HepG2 (cell line): Measurements from ENCODE around the gene PRSS33. TPM values are rescaled to one million over a fixed set of nuclear protein-coding genes. Genes with fewer than 3 reads are reported as not detected.

Experiments used
- ATAC-seq: fragments of 200-7000 bp; cut with Tn5 transposase; 3 replicates; pipeline ENCODE4 v1.9.1; 2020; ENCODE audit warnings: mild to moderate bottlenecking, moderate library complexity
- BruUV-seq: library from RNA; stranded (reverse); fragments of 400-500 nt; replicated peaks from 2 replicates; lab custom pipeline; 2021; lab: Mats Ljungman, UMichigan
- CTCF ChIA-PET: fragments of 300-600 bp; formaldehyde crosslinking; extraction: SDS; loops from one replicate; lab custom pipeline; 2021; ENCODE audit warnings: low total read pairs, inconsistent platforms, low intra/inter-chr PET ratio; lab: Yijun Ruan, JAX
- POLR2A ChIA-PET: fragments of 350-600 bp; sonication (Branson Sonifier 250); formaldehyde crosslinking; loops from one replicate; lab custom pipeline; 2020; ENCODE audit warnings: antibody characterized with exemption, inconsistent platforms; lab: Yijun Ruan, JAX
- DNase-seq: peaks from one replicate; pipeline ENCODE4 v3.0.0-alpha.2; 2015; ENCODE audit warnings: low spot score
- FAIRE-seq: peaks from 3 replicates; lab custom pipeline; 2011; peaks lifted over from hg19 to GRCh38; lab: Jason Lieb, UNC
- H2AFZ ChIP-seq: one replicate; pipeline ENCODE4 v1.6.1; 2011; ENCODE audit warnings: low read length, inconsistent platforms
- H3K27ac ChIP-seq: fragments of 300-600 bp; 3 replicates; pipeline ENCODE4 v1.8.0; 2011; ENCODE audit warnings: mixed run types, mild to moderate bottlenecking, mixed read lengths, low read length, inconsistent platforms; ENCODE audit not compliant: insufficient read depth; ENCODE audit errors: extremely low read length
- H3K27me3 ChIP-seq, 2 experiments: fragments of 200-600 bp in 1 of 2; 2 replicates in 1 of 2; 3 replicates in 1 of 2; pipeline versions ENCODE4 v1.6.0 to v1.8.0; 2011; ENCODE audit warnings: low read length in 2 of 2, mild to moderate bottlenecking in 2 of 2, moderate library complexity in 2 of 2, inconsistent platforms in 1 of 2; ENCODE audit not compliant: insufficient read depth in 2 of 2, control insufficient read depth in 1 of 2
- H3K36me3 ChIP-seq, 2 experiments: fragments of 200-600 bp in 1 of 2; replicated peaks in 1 of 2; 2 replicates in 1 of 2; 3 replicates in 1 of 2; pipeline versions ENCODE4 v1.5.1 to v1.8.0; 2011; ENCODE audit warnings: low read length in 2 of 2, inconsistent platforms in 1 of 2; ENCODE audit not compliant: insufficient read depth in 2 of 2, control insufficient read depth in 1 of 2
- H3K4me1 ChIP-seq: 2 replicates; pipeline ENCODE4 v1.5.1; 2012; ENCODE audit warnings: low read length, inconsistent platforms; ENCODE audit not compliant: insufficient read depth
- H3K4me2 ChIP-seq: 2 replicates; pipeline ENCODE4 v1.6.0; 2011; ENCODE audit warnings: low read depth, low read length, inconsistent platforms
- H3K4me3 ChIP-seq, 3 experiments: fragments of 200-600 bp in 1 of 3; sonication (generic), shearing (Covaris generic) in 1 of 3; replicated peaks in 1 of 3; 2 replicates each; pipeline ENCODE4 v1.5.1; 2011 to 2016; ENCODE audit warnings: low read length in 3 of 3, inconsistent platforms in 2 of 3, low read depth in 2 of 3, mild to moderate bottlenecking in 2 of 3, control low read depth in 1 of 3, mixed read lengths in 1 of 3; ENCODE audit not compliant: insufficient read depth in 1 of 3
- H3K79me2 ChIP-seq: one replicate; pipeline ENCODE4 v1.6.1; 2011; ENCODE audit warnings: low read length, inconsistent platforms; ENCODE audit not compliant: insufficient read depth
- H3K9ac ChIP-seq: 2 replicates; pipeline ENCODE4 v1.6.0; 2011; ENCODE audit warnings: mild to moderate bottlenecking, low read depth, low read length, inconsistent platforms; ENCODE audit not compliant: insufficient read depth
- H3K9me3 ChIP-seq: 2 replicates; pipeline ENCODE4 v1.5.1; 2012; ENCODE audit warnings: mild to moderate bottlenecking, low read length
- H4K20me1 ChIP-seq: 2 replicates; pipeline ENCODE4 v1.6.0; 2011; ENCODE audit warnings: inconsistent platforms, mild to moderate bottlenecking, low read length, moderate library complexity; ENCODE audit not compliant: insufficient read depth
- CC2D1A ChIP-seq: sonication (generic); formaldehyde crosslinking; IDR thresholded peaks from 2 replicates; pipeline ENCODE4 v1.8.1; 2023; ENCODE audit warnings: mild to moderate bottlenecking, missing genetic modification reagents
- EHMT2 ChIP-seq: fragments of 200-600 bp; sonication (generic); IDR thresholded peaks from 2 replicates; pipeline ENCODE4 v1.7.0; 2017; ENCODE audit warnings: antibody characterized with exemption, low read depth, low read length, borderline replicate concordance
- GTF2F1 ChIP-seq: fragments of 150-350 bp; IDR thresholded peaks from 2 replicates; pipeline ENCODE4 v1.6.1; 2014; ENCODE audit warnings: low read length
- NFYB ChIP-seq: sonication (generic); formaldehyde crosslinking; IDR thresholded peaks from 2 replicates; pipeline ENCODE4 v1.4.0; 2020; ENCODE audit warnings: missing genetic modification reagents
- PLRG1 ChIP-seq: fragments of 450-650 bp; conservative IDR thresholded peaks from 2 replicates; pipeline ENCODE4 v1.6.1; 2016
- RFX5 ChIP-seq: IDR thresholded peaks from 2 replicates; pipeline ENCODE4 v1.6.1; 2011; ENCODE audit warnings: low read depth, low read length, improper control_type of control experiment
- SRY ChIP-seq: sonication (generic); formaldehyde crosslinking; IDR thresholded peaks from 2 replicates; pipeline ENCODE4 v1.8.0; 2022; ENCODE audit warnings: mild to moderate bottlenecking, missing genetic modification reagents
- YEATS4 ChIP-seq: sonication (generic); formaldehyde crosslinking; IDR thresholded peaks from 2 replicates; pipeline ENCODE4 v1.4.0; 2020; ENCODE audit warnings: missing genetic modification reagents, borderline replicate concordance
- ZIK1 ChIP-seq: sonication (generic); formaldehyde crosslinking; IDR thresholded peaks from 2 replicates; pipeline ENCODE4 v1.5.0; 2020; ENCODE audit warnings: mild to moderate bottlenecking, low read depth, missing genetic modification reagents, borderline replicate concordance
- ZNF274 ChIP-seq: sonication (generic); formaldehyde crosslinking; IDR thresholded peaks from 2 replicates; pipeline ENCODE4 v1.5.1; 2020; ENCODE audit warnings: mild to moderate bottlenecking, missing genetic modification reagents
- ZNF550 ChIP-seq: sonication (generic); formaldehyde crosslinking; IDR thresholded peaks from 2 replicates; pipeline ENCODE4 v1.4.0; 2020; ENCODE audit warnings: mild to moderate bottlenecking, missing genetic modification reagents, borderline replicate concordance
- ZNF678 ChIP-seq: sonication (generic); formaldehyde crosslinking; IDR thresholded peaks from 2 replicates; pipeline ENCODE4 v1.4.0; 2020; ENCODE audit warnings: mild to moderate bottlenecking, missing genetic modification reagents
- WGBS: methylation state at CpG from one replicate; pipeline ENCODE4 v1.1.6; 2017; ENCODE audit warnings: low lambda C conversion rate; 5-methylcytosine and 5-hydroxymethylcytosine counted together
- in situ Hi-C: cut with HindIII; loops from 2 replicates; pipeline ENCODE4 v1.10.0; 2017; ENCODE audit warnings: low pct_unique_long_range_greater_than_20kb; ENCODE audit not compliant: extremely low pct_ligation_motif_present
- intact Hi-C: fragments of 100-400 bp; cut with micrococcal nuclease; formaldehyde crosslinking; loops from one replicate; pipeline ENCODE4 v1.10.0; 2022; ENCODE audit not compliant: unreplicated experiment
- polyA plus RNA-seq, 8 experiments: library from polyadenylated mRNA; depleted of rRNA in 3 of 8; stranded (reverse) in 7 of 8; unstranded in 1 of 8; fragments of >200 nt; fragmentation: Illumina TruSeq in 4 of 8; extraction: Trizol in 4 of 8; gene quantifications; 2 replicates each; pipeline versions ENCODE4 v1.2.1 to v1.2.3, GENCODE V29; 2011 to 2016; ENCODE audit warnings: low read depth in 4 of 8, missing spikeins in 1 of 8, mixed read lengths in 1 of 8; ENCODE audit not compliant: insufficient read depth in 1 of 8
- total RNA-seq, 5 experiments: library from RNA; depleted of rRNA; stranded (reverse); fragments of >200 nt; fragmentation: Illumina TruSeq; extraction: Trizol; gene quantifications; 2 replicates each; pipeline ENCODE4 v1.2.3, GENCODE V29; 2016; ENCODE audit warnings: low read depth in 1 of 5
- TF ChIP-seq, protein P1 (sequence below): sonication (generic); formaldehyde crosslinking; conservative IDR thresholded peaks from 2 replicates; pipeline ENCODE4 v1.4.0; 2020; ENCODE audit warnings: missing genetic modification reagents
- TF ChIP-seq, protein P2 (sequence below): IDR thresholded peaks from 2 replicates; pipeline ENCODE4 v1.6.1; 2016; ENCODE audit warnings: missing compliant biosample characterization, missing genetic modification reagents, borderline replicate concordance
- TF ChIP-seq, protein P3 (sequence below): sonication (generic); formaldehyde crosslinking; IDR thresholded peaks from 2 replicates; pipeline ENCODE4 v1.4.0; 2020; ENCODE audit warnings: missing genetic modification reagents
- TF ChIP-seq, protein P4 (sequence below): sonication (generic); formaldehyde crosslinking; IDR thresholded peaks from 2 replicates; pipeline ENCODE4 v1.5.1; 2020; ENCODE audit warnings: missing genetic modification reagents, mild to moderate bottlenecking, borderline replicate concordance

PRSS33 gene
- total and polyA plus RNA-seq, 2 of the 13 experiments (the other 11 are each of a cell fraction or from before 2014, with no cell fraction given): not detected

DNA sequence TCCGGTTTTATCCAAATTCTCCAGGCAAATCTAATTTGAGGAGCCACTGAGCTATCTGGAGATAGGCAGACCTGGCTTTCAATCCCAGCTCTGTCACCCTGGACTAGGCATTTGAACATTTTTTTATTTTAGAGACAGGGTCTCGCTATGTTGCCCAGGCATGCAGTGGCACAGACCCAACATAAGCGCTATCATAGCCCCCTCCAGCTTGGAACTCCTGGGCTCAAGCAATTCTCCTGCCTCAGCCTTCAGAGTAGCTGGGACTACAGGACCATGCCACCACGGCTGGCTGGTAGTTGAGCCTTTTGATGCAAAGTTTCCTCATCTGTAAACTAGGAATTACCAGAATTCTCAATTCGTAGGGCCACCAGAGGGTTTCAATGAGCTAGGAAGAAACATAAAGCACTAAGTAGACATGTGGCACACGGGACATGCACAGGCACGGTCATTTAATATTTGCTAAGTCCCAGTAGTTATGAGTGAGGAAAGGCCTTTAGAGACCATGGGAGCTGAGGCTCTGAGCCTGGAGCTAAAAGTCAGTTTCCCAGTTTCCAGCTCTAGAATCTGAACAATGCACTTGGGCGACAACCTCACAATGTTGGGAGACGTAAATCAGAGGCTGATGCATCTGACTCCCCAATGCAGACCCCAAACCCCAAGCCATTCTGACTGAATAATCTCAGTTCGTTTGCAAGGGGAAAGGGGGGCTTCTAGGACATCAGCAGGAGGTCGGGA lies 11.4 kb downstream of the PRSS33 start:
- POLR2A ChIA-PET: interaction anchor here (1.0 to 6.1 kb wide), 3 partner anchors 9 to 54 kb away, joined by 3 to 74 read pairs (median 4); partner anchors contain the start of genes SRRM2 and ZG16B

More for the DNA sequence above, 11.4 kb downstream of the PRSS33 start:
- TF ChIP-seq, protein P1, sequence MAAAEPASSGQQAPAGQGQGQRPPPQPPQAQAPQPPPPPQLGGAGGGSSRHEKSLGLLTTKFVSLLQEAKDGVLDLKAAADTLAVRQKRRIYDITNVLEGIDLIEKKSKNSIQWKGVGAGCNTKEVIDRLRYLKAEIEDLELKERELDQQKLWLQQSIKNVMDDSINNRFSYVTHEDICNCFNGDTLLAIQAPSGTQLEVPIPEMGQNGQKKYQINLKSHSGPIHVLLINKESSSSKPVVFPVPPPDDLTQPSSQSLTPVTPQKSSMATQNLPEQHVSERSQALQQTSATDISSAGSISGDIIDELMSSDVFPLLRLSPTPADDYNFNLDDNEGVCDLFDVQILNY: no peak
- TF ChIP-seq, protein P2, sequence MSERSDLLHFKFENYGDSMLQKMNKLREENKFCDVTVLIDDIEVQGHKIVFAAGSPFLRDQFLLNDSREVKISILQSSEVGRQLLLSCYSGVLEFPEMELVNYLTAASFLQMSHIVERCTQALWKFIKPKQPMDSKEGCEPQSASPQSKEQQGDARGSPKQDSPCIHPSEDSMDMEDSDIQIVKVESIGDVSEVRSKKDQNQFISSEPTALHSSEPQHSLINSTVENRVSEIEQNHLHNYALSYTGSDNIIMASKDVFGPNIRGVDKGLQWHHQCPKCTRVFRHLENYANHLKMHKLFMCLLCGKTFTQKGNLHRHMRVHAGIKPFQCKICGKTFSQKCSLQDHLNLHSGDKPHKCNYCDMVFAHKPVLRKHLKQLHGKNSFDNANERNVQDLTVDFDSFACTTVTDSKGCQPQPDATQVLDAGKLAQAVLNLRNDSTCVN: no peak
- TF ChIP-seq ZNF550 (CRISPR knock-in tag) (no peak), ZNF678 (CRISPR knock-in tag) (no peak), EHMT2 (no peak), PLRG1 (no peak), YEATS4 (CRISPR knock-in tag) (no peak), GTF2F1 (no peak), RFX5 (no peak), CC2D1A (CRISPR knock-in tag) (no peak), ZNF274 (CRISPR knock-in tag) (no peak), NFYB (no peak), SRY (CRISPR knock-in tag) (no peak), ZIK1 (CRISPR knock-in tag) (no peak)
- TF ChIP-seq, protein P3, sequence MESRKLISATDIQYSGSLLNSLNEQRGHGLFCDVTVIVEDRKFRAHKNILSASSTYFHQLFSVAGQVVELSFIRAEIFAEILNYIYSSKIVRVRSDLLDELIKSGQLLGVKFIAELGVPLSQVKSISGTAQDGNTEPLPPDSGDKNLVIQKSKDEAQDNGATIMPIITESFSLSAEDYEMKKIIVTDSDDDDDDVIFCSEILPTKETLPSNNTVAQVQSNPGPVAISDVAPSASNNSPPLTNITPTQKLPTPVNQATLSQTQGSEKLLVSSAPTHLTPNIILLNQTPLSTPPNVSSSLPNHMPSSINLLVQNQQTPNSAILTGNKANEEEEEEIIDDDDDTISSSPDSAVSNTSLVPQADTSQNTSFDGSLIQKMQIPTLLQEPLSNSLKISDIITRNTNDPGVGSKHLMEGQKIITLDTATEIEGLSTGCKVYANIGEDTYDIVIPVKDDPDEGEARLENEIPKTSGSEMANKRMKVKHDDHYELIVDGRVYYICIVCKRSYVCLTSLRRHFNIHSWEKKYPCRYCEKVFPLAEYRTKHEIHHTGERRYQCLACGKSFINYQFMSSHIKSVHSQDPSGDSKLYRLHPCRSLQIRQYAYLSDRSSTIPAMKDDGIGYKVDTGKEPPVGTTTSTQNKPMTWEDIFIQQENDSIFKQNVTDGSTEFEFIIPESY (CRISPR knock-in tag): no peak
- TF ChIP-seq, protein P4, sequence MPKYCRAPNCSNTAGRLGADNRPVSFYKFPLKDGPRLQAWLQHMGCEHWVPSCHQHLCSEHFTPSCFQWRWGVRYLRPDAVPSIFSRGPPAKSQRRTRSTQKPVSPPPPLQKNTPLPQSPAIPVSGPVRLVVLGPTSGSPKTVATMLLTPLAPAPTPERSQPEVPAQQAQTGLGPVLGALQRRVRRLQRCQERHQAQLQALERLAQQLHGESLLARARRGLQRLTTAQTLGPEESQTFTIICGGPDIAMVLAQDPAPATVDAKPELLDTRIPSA (CRISPR knock-in tag): no peak
- no TSS peak for BruUV-seq
- in situ Hi-C loops (no loop called here), intact Hi-C loops (no loop called here)
- Histone ChIP-seq H3K27ac (peak overlapping the region; percentile 60), H3K4me2 (peak overlapping the region; percentile 93), H3K9ac (peak overlapping the region; percentile 91), H3K4me1 (peaks cover 25% of the 10 kb centered on the region), H2AFZ (no peak overlapping the region), H3K9me3 (no peaks in the 10 kb centered on the region), H3K36me3 (peaks cover 16 to 34% of the 10 kb centered on the region in 2 experiments; a peak in 4 of 5 replicates), H3K4me3 (peak overlapping the region; percentile 70 to 98 (median 80)), H4K20me1 (0 out of 2 replicates have a peak, but pooled peaks cover 5% of the 10 kb centered on the region), H3K79me2 (peaks cover 34% of the 10 kb centered on the region), H3K27me3 (no peaks in the 10 kb centered on the region; a peak in 1 of 5 replicates)
- ATAC-seq (no peak), DNase-seq (no peak), FAIRE-seq (no peak)
- CTCF ChIA-PET: no interaction called here
- WGBS: 39% methylated on average over 10 of the region's 11 CpGs
